Epithelial cell of esophagus (primary cell): ENCODE results near the gene CDC6.

Source experiments
- DNase-seq: peaks from one replicate; pipeline ENCODE4 v3.0.0; 2010; ENCODE audit warnings: low read depth
- H3K4me3 ChIP-seq: 2 replicates; pipeline ENCODE4 v1.5.1; 2011; ENCODE audit warnings: mild to moderate bottlenecking, low read length, control low read depth
- TF ChIP-seq, protein P1 (sequence below): IDR thresholded peaks from 2 replicates; pipeline ENCODE4 v1.5.1; 2011; ENCODE audit warnings: low read depth, mild to moderate bottlenecking, low read length, control low read depth, inconsistent platforms; ENCODE audit not compliant: insufficient read depth; ENCODE audit errors: missing control alignments

The CDC6 gene

DNA sequence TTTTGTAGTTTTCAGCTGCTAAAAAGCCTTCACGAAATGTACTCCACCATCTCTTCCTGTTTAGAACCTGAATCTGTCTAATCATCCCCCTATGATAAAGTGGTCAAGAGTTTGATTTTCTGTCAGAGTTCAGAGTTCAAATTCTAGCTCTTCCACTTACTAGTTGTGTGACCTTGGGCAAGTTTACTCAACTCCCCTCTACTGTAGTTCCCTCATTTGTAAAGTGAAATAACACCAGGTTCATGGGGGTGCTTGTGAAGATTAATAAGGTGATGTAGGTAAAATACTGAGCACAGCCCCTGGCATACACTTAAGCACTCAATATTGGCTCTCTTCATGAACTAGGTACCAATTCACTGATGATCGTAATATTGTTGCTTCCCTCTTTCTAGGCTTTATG is 1.2 kb upstream of the CDC6 start:
- TF ChIP-seq, protein P1, sequence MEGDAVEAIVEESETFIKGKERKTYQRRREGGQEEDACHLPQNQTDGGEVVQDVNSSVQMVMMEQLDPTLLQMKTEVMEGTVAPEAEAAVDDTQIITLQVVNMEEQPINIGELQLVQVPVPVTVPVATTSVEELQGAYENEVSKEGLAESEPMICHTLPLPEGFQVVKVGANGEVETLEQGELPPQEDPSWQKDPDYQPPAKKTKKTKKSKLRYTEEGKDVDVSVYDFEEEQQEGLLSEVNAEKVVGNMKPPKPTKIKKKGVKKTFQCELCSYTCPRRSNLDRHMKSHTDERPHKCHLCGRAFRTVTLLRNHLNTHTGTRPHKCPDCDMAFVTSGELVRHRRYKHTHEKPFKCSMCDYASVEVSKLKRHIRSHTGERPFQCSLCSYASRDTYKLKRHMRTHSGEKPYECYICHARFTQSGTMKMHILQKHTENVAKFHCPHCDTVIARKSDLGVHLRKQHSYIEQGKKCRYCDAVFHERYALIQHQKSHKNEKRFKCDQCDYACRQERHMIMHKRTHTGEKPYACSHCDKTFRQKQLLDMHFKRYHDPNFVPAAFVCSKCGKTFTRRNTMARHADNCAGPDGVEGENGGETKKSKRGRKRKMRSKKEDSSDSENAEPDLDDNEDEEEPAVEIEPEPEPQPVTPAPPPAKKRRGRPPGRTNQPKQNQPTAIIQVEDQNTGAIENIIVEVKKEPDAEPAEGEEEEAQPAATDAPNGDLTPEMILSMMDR, result no peak
- DNase-seq, result no peak
- H3K4me3 ChIP-seq, result no peak overlapping the region

DNA sequence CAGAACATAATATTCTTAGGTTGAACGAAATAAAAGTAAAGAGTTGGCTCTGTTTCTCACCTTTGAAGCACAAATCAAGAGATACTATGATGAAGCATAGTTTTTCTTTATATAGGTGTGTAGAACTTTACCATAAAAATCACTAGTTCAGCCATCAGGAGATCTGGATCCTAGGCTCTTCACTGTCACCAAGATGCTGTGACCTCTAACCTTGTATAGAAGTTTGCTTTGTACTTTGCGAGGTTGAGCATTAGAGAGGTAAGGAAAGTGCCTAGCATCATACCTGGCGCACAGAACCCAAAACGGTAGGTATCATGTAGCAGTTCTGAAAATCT is 553 bp upstream of the CDC6 start:
- TF ChIP-seq, protein P1, result no peak
- H3K4me3 ChIP-seq, result peak overlapping the region; percentile 12
- DNase-seq, result no peak

DNA sequence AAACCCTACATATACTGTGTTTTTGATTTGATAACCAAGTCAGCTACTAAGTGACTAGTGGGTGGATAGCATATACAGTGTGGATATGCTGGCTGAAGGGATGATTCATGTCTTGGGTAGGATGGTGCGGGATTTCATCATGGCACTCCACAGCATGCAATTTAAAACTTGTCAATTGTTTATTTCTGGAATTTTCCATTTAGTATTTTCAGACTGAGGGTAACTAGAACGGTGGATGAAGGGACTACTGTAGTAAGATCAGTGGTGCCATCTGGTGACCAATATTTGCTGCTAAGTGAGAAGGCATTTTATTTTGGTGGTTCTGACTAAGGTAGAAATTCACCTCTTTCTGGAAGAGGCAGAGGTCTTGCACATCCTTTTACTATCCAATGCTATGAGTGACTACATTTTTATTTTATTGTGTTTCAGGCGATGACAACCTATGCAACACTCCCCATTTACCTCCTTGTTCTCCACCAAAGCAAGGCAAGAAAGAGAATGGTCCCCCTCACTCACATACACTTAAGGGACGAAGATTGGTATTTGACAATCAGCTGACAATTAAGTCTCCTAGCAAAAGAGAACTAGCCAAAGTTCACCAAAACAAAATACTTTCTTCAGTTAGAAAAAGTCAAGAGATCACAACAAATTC is 3.1 kb downstream of the CDC6 start:
- TF ChIP-seq, protein P1, result peak; percentile 74
- H3K4me3 ChIP-seq, result no peak overlapping the region
- DNase-seq, result peak; percentile 93

DNA sequence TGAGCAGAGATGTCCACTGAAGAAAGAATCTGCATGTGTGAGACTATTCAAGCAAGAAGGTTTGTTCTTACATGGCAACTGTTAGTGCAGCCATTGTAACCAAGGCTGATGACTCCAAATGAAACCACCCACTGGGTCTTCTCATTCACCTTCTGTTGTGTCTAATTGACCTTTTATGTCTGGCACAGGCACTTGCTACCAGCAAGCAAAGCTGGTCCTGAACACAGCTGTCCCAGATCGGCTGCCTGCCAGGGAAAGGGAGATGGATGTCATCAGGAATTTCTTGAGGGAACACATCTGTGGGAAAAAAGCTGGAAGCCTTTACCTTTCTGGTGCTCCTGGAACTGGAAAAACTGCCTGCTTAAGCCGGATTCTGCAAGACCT is 3.6 kb downstream of the CDC6 start:
- DNase-seq, result no peak
- TF ChIP-seq, protein P1, result no peak
- no peak overlapping the region for H3K4me3 ChIP-seq

DNA sequence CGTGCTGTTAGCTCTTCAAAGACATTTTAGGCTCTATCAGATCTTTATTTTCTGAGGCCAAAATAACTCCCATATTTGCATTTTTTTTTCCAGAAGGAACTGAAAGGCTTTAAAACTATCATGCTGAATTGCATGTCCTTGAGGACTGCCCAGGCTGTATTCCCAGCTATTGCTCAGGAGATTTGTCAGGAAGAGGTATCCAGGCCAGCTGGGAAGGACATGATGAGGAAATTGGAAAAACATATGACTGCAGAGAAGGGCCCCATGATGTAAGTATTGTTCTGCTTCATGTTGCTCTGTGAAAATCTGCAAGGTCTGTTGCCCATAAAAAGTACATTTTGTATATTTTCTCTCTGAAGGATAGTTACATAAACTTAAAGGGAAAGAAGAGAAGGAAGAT is 5.7 kb downstream of the CDC6 start:
- TF ChIP-seq, protein P1, result no peak
- DNase-seq, result no peak
- H3K4me3 ChIP-seq, result no peak overlapping the region

DNA sequence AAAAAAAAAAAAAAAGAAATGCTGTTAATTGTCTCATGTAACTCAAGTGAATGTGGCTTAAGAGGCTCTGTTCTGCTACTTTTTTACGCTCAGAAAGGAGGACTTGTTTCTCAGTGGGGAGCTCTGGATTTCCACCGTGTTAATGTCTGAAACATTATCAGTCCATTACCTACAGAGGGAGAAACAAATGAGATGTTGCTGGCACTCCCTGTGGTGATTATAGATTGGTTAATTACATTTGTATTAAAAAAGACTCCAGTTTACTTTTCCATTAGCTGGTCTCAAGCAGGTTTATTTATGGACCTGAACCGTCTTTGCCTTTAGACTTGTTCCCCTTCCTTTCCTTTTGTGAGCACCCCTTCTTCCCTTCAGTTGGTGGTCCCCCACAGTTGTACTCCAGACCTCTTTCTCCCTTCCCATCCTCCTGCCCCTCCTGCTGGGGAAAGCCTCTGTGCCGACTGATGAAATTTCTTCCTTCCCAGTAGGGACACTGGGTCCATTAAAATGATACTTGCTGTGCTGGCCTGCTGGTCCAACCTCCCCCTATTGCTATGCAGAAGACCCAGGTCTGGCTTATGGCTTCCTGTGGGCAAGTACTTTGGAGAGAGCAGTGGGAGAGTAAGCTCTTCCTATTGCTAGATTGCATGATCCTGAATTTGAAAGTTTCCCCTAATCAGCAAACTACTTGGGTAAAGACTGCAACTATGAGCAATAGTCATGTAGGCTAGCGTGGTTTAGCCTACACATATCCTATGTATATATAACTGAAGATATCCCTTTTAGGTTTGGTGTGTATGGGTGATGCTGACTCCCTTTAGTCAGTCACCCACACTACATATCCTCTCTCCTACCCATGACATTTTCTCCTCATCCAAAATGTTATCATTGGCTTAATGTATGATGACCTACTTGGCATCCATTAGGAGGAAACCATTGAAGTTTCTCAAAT is 8.1 kb downstream of the CDC6 start:
- DNase-seq, result no peak
- H3K4me3 ChIP-seq, result no peak overlapping the region
- TF ChIP-seq, protein P1, result no peak

DNA sequence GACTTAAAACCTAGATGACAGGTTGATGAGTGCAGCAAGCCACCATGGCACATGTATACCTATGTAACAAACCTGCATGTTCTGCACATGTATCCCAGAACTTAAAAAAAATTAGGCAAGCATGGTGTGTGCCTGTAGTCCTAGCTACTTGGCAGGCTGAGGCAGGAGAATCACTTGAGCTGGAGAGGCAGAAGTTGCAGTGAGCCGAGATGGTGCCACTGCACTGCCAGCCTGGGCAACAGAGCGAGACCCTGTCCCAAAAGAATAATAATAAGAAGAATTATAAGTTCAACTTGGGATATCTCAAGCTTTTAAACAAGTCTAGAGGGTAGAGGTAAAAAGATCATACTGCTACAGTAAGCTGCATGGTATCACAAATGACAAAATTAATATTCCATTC is 9.8 kb downstream of the CDC6 start:
- TF ChIP-seq, protein P1, result no peak
- DNase-seq, result no peak
- H3K4me3 ChIP-seq, result no peak overlapping the region
